K562 (cell line): ENCODE data around the gene ZNF581. TPM values are rescaled to one million over a fixed set of nuclear protein-coding genes. Genes with fewer than 3 reads are reported as not detected.

Source experiments
- C11orf30 ChIP-seq: fragments of 450-650 bp; IDR thresholded peaks from 2 replicates; pipeline ENCODE4 v1.6.1; 2016; ENCODE audit warnings: low read depth, mild to moderate bottlenecking
- DIDO1 ChIP-seq: fragments of 450-650 bp; IDR thresholded peaks from 2 replicates; pipeline ENCODE4 v1.6.1; 2016; ENCODE audit warnings: low read depth, missing biosample characterization, missing genetic modification characterization
- EP400 ChIP-seq: fragments of 450-650 bp; IDR thresholded peaks from 2 replicates; pipeline ENCODE4 v1.6.1; 2017; ENCODE audit warnings: antibody characterized with exemption, mild to moderate bottlenecking, moderate library complexity
- FOXM1 ChIP-seq, 2 experiments: fragments of 450-650 bp in 1 of 2; sonication (generic) in 1 of 2; formaldehyde crosslinking in 1 of 2; IDR thresholded peaks; 2 replicates each; pipeline versions ENCODE4 v1.6.1 to v1.9.0; 2017 to 2022; ENCODE audit warnings: low read depth in 2 of 2, mild to moderate bottlenecking in 2 of 2, missing genetic modification reagents in 1 of 2, moderate library complexity in 1 of 2
- HBP1 ChIP-seq: fragments of 450-650 bp; formaldehyde crosslinking; IDR thresholded peaks from 2 replicates; pipeline ENCODE4 v1.4.0; 2022; ENCODE audit warnings: missing genetic modification characterization
- KHSRP ChIP-seq: fragments of 450-650 bp; IDR thresholded peaks from 2 replicates; pipeline ENCODE4 v1.6.1; 2017
- KLF16 ChIP-seq: IDR thresholded peaks from 2 replicates; pipeline ENCODE4 v1.6.1; 2016; ENCODE audit warnings: antibody characterized with exemption
- MAFG ChIP-seq: fragments of 450-650 bp; conservative IDR thresholded peaks from 2 replicates; pipeline ENCODE4 v1.6.1; 2016; ENCODE audit warnings: missing genetic modification characterization, missing compliant biosample characterization
- NRF1 ChIP-seq, 2 experiments: fragments of 450-650 bp; IDR thresholded peaks in 1 of 2; conservative IDR thresholded peaks in 1 of 2; 2 replicates each; pipeline ENCODE4 v1.6.1; 2014; ENCODE audit warnings: mild to moderate bottlenecking in 2 of 2
- PBX2 ChIP-seq, 2 experiments: IDR thresholded peaks in 1 of 2; conservative IDR thresholded peaks in 1 of 2; 2 replicates each; pipeline ENCODE4 v1.6.1; 2016; ENCODE audit warnings: low read depth in 2 of 2, mild to moderate bottlenecking in 1 of 2, missing compliant biosample characterization in 1 of 2, missing genetic modification characterization in 1 of 2, moderate library complexity in 1 of 2
- PML ChIP-seq: IDR thresholded peaks from 2 replicates; pipeline ENCODE4 v1.6.1; 2012; ENCODE audit warnings: low read length, inconsistent platforms
- SMC3 ChIP-seq: conservative IDR thresholded peaks from 2 replicates; pipeline ENCODE4 v1.6.1; 2011; ENCODE audit warnings: low read depth, low read length, improper control_type of control experiment; ENCODE audit not compliant: insufficient read depth
- TFAM ChIP-seq: fragments of 250-450 bp; sonication (Bioruptor Pico); conservative IDR thresholded peaks from 2 replicates; pipeline ENCODE4 v1.5.0; 2021; ENCODE audit warnings: mild to moderate bottlenecking, moderate library complexity
- ZNF282 ChIP-seq: sonication (generic); formaldehyde crosslinking; IDR thresholded peaks from 2 replicates; pipeline ENCODE4 v1.8.1; 2023; ENCODE audit warnings: missing genetic modification reagents
- ZNF449 ChIP-seq: fragments of 250-450 bp; sonication (Bioruptor Pico); IDR thresholded peaks from 2 replicates; pipeline ENCODE4 v1.8.0; 2022; ENCODE audit warnings: moderate library complexity, mild to moderate bottlenecking, inconsistent platforms
- ZNF551 ChIP-seq: fragments of 250-450 bp; sonication (Bioruptor Pico); IDR thresholded peaks from 2 replicates; pipeline ENCODE4 v1.5.0; 2021; ENCODE audit warnings: mild to moderate bottlenecking, moderate library complexity
- ZNF592 ChIP-seq: fragments of 450-650 bp; IDR thresholded peaks from 2 replicates; pipeline ENCODE4 v1.6.1; 2017; ENCODE audit warnings: antibody characterized with exemption, mild to moderate bottlenecking
- polyA plus RNA-seq, 8 experiments: library from polyadenylated mRNA; depleted of rRNA in 4 of 8; stranded (reverse) in 5 of 8; unstranded in 3 of 8; fragments of >200 nt; fragmentation: Nextera tagmentation in 2 of 8; fragmentation: Illumina TruSeq in 1 of 8; extraction: Ambion mirVana in 2 of 8; extraction: Trizol in 1 of 8; gene quantifications; 2 replicates each; pipeline versions ENCODE4 v1.2.1 to v1.2.3, GENCODE V29; 2011 to 2014; ENCODE audit warnings: inconsistent platforms in 1 of 8, missing spikeins in 1 of 8
- total RNA-seq, 7 experiments: library from RNA; depleted of rRNA in 6 of 7; stranded (reverse); fragments of >200 nt in 6 of 7; fragmentation: Illumina TruSeq in 2 of 7; extraction: Trizol in 2 of 7; gene quantifications; 2 replicates each; pipeline versions ENCODE4 v1.2.1 to v1.2.3, GENCODE V29; 2011 to 2021; ENCODE audit warnings: low replicate concordance in 1 of 7

ZNF581 gene
- total and polyA plus RNA-seq, 9 of the 15 experiments (the other 6 are each of a cell fraction or from before 2014, with no cell fraction given): 2.4 to 39.4 (median 15.4) TPM

DNA sequence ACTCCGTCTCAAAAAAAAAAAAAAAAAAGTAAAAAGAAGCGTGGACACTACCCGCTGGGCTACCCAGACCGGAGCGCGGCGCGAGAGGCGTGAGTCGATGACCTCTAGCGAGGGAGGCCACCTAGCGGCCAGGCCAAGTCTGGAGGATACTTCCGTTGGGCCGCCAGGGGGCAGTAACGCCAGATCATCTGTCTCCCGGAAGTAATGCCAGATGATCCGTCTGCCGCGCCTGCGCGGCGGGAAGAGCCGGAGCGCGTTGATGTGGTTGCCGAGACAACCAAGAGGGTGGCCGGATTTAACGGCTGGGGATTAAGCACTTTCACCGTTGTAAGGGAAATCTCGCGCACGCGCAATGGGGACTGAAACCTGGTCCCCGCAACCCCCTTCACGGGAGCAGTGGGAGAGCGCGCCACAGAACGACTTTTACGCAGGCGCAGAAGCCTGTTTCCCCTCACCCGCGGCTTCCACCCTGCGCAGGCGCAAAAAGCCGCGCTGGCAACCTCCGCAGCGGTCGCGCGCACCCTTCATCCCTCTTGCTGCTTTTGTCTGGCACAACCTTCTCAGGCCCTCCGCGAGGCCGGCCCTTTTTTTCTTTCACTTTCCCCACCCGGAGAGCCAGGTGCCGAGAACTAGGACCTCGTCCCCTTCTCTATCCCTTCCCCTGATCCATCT lies 10.3 kb downstream of the ZNF581 start (continued):
- TF ChIP-seq ZNF282 (CRISPR knock-in tag) (no peak), KHSRP (no peak), MAFG (tag) (no peak), TFAM (no peak), DIDO1 (0 out of 2 replicates have a peak, but pooled peaks have one; percentile 32), ZNF449 (CRISPR knock-in tag) (no peak), PML (peak; percentile 48; the same call in 1 of the 2 replicates), PBX2 (CRISPR knock-in tag; IDR thresholded peaks at IDR 0.05; ENCODE audit: low read depth) (no peak), PBX2 (tag; conservative IDR thresholded peaks at IDR 0.05; ENCODE audit: low read depth) (no peak), SMC3 (peak; percentile 82), C11orf30 (peak; percentile 65), ZNF551 (no peak), EP400 (peak; percentile 90), ZNF592 (peak; percentile 86), HBP1 (CRISPR knock-in tag) (peak; percentile 39; the same call in 1 of the 2 replicates), FOXM1 (IDR thresholded peaks at IDR 0.05; ENCODE audit: low read depth) (peak; percentile 34; the same call in 1 of the 2 replicates), FOXM1 (CRISPR knock-in tag; IDR thresholded peaks at IDR 0.05; ENCODE audit: low read depth) (no peak), KLF16 (peak; percentile 77; the same call in 1 of the 2 replicates), NRF1 (conservative IDR thresholded peaks at IDR 0.05 in 1 of 2, IDR thresholded peaks at IDR 0.05 in 1 of 2) (peak; percentile 99)
